Measurements from ENCODE around the gene TSPAN9. TPM values are rescaled to one million over a fixed set of nuclear protein-coding genes. Genes with fewer than 3 reads are reported as not detected.

Gene TSPAN9
- total RNA-seq, 1 experiment from 2014 or later, result 7.7 TPM

DNA sequence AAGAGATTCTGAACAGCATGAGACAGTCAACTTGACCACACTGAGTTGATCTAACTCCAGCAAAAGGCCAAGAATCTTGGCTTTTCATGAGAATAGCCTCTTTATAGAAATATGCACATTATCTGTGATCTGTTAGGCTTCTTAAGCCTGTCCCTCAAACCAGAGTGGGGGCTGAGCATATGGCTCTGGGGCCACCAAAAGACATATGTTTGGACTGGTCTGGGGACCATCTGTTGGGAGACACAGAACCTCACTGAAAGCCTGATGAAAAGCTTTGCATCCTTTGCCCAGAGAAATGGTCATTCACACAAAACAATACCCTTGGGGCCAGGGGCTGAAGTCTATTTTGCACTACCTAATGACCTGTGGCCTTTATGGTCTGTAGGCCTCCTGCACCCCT is 248.6 kb downstream of the TSPAN9 start:
- no TSS peak for BruUV-seq (replicated peaks)
- in situ Hi-C loops (cut with HindIII; ENCODE audit: low pct_unique_long_range_greater_than_20kb, low sequenced_read_pairs) (no loop called here), intact Hi-C loops (cut with micrococcal nuclease; ENCODE audit: unreplicated experiment) (no loop called here)
- ChIA-PET CTCF (no interaction called here), POLR2A (no interaction called here)
- Histone ChIP-seq H3K27me3 (ENCODE audit: control insufficient read depth, insufficient read depth, low read length) (no peaks in the 10 kb centered on the region), H3K4me3 (ENCODE audit: low read depth in 2 of 2, low read length in 2 of 2) (no peak overlapping the region), H3K36me3 (ENCODE audit: control insufficient read depth, insufficient read depth, low read length) (no peaks in the 10 kb centered on the region), H3K4me1 (ENCODE audit: control insufficient read depth, insufficient read depth, low read length) (no peaks in the 10 kb centered on the region), H3K9me3 (ENCODE audit: control insufficient read depth, insufficient read depth, low read depth, low read length) (no peaks in the 10 kb centered on the region), H3K27ac (ENCODE audit: low read length) (no peak overlapping the region)
- ATAC-seq (no peak), DNase-seq (ENCODE audit: low read depth, low spot score) (no peak)
- TF ChIP-seq, protein P1, sequence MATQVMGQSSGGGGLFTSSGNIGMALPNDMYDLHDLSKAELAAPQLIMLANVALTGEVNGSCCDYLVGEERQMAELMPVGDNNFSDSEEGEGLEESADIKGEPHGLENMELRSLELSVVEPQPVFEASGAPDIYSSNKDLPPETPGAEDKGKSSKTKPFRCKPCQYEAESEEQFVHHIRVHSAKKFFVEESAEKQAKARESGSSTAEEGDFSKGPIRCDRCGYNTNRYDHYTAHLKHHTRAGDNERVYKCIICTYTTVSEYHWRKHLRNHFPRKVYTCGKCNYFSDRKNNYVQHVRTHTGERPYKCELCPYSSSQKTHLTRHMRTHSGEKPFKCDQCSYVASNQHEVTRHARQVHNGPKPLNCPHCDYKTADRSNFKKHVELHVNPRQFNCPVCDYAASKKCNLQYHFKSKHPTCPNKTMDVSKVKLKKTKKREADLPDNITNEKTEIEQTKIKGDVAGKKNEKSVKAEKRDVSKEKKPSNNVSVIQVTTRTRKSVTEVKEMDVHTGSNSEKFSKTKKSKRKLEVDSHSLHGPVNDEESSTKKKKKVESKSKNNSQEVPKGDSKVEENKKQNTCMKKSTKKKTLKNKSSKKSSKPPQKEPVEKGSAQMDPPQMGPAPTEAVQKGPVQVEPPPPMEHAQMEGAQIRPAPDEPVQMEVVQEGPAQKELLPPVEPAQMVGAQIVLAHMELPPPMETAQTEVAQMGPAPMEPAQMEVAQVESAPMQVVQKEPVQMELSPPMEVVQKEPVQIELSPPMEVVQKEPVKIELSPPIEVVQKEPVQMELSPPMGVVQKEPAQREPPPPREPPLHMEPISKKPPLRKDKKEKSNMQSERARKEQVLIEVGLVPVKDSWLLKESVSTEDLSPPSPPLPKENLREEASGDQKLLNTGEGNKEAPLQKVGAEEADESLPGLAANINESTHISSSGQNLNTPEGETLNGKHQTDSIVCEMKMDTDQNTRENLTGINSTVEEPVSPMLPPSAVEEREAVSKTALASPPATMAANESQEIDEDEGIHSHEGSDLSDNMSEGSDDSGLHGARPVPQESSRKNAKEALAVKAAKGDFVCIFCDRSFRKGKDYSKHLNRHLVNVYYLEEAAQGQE (IDR thresholded peaks at IDR 0.05; ENCODE audit: insufficient read depth in 1 of 2, low read depth in 2 of 2, low read length in 1 of 2), result no peak
- TF ChIP-seq, protein P2, sequence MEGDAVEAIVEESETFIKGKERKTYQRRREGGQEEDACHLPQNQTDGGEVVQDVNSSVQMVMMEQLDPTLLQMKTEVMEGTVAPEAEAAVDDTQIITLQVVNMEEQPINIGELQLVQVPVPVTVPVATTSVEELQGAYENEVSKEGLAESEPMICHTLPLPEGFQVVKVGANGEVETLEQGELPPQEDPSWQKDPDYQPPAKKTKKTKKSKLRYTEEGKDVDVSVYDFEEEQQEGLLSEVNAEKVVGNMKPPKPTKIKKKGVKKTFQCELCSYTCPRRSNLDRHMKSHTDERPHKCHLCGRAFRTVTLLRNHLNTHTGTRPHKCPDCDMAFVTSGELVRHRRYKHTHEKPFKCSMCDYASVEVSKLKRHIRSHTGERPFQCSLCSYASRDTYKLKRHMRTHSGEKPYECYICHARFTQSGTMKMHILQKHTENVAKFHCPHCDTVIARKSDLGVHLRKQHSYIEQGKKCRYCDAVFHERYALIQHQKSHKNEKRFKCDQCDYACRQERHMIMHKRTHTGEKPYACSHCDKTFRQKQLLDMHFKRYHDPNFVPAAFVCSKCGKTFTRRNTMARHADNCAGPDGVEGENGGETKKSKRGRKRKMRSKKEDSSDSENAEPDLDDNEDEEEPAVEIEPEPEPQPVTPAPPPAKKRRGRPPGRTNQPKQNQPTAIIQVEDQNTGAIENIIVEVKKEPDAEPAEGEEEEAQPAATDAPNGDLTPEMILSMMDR (IDR thresholded peaks at IDR 0.05), result no peak
- TF ChIP-seq POLR2AphosphoS5 (IDR thresholded peaks at IDR 0.05; ENCODE audit: low read depth, low read length) (no peak), TCF7L2 (IDR thresholded peaks at IDR 0.05; ENCODE audit: low read depth, low read length) (no peak), SIN3A (IDR thresholded peaks at IDR 0.05; ENCODE audit: borderline replicate concordance, insufficient read depth, low read depth, low read length) (no peak)

DNA sequence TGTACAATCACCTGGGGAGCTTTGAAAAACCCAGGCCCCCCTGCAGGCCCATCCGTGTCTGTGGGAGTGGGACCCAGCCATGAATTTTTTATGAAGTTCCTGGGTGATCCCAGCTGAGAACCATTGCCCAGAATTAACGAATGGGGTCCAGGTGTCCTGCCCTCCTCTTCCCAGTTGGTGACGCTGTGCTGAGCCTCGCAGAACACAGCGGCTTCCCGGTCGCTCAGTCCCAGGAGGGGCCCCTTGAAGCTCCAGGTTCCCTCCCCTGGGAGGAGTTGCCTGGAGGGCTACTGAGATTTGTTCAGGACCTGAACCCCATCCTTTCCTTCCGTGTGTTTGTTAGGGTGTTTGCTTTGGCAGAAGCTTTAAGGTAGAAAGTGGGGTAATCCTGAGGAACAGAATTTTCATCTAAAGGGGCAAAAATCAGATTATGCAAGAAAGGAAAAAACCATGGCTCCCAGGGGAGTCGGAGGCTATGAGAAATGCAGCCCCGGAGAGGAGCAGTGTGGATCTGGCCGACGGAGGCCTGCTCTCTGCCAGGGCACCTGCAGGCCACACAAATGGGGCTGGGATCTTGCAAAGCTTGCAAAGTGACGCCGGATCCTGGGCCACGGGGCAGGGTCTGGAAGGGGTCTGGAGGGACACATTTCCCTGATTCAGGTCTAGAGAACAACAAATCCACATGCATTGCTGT is 249.1 kb downstream of the TSPAN9 start:
- Histone ChIP-seq H3K4me1 (ENCODE audit: control insufficient read depth, insufficient read depth, low read length) (no peaks in the 10 kb centered on the region), H3K36me3 (ENCODE audit: control insufficient read depth, insufficient read depth, low read length) (no peaks in the 10 kb centered on the region), H3K27me3 (ENCODE audit: control insufficient read depth, insufficient read depth, low read length) (no peaks in the 10 kb centered on the region), H3K27ac (ENCODE audit: low read length) (no peak overlapping the region), H3K9me3 (ENCODE audit: control insufficient read depth, insufficient read depth, low read depth, low read length) (no peaks in the 10 kb centered on the region), H3K4me3 (ENCODE audit: low read depth in 2 of 2, low read length in 2 of 2) (no peak overlapping the region)
- intact Hi-C loops (cut with micrococcal nuclease; ENCODE audit: unreplicated experiment), result no loop called here
- in situ Hi-C loops (cut with HindIII; ENCODE audit: low pct_unique_long_range_greater_than_20kb, low sequenced_read_pairs), result no loop called here
- ATAC-seq (no peak), DNase-seq (ENCODE audit: low read depth, low spot score) (no peak)
- POLR2A ChIA-PET, result no interaction called here
- BruUV-seq (replicated peaks), result no TSS peak
- CTCF ChIA-PET, result no interaction called here
- TF ChIP-seq SIN3A (IDR thresholded peaks at IDR 0.05; ENCODE audit: borderline replicate concordance, insufficient read depth, low read depth, low read length) (no peak), TCF7L2 (IDR thresholded peaks at IDR 0.05; ENCODE audit: low read depth, low read length) (no peak), POLR2AphosphoS5 (IDR thresholded peaks at IDR 0.05; ENCODE audit: low read depth, low read length) (no peak)
- TF ChIP-seq, protein P2 (IDR thresholded peaks at IDR 0.05), result no peak
- TF ChIP-seq, protein P1 (IDR thresholded peaks at IDR 0.05; ENCODE audit: insufficient read depth in 1 of 2, low read depth in 2 of 2, low read length in 1 of 2), result no peak
